Mammary epithelial cell (primary cell): Measurements from ENCODE around the gene ZFP1.

ENCODE experiments used
- CTCF ChIP-seq, 2 donors: IDR thresholded peaks in 1 of 2; conservative IDR thresholded peaks in 1 of 2; 2 replicates each; pipeline ENCODE4 v1.5.1; 2011 to 2012; ENCODE audit warnings: inconsistent platforms in 2 of 2, low read length in 2 of 2, mild to moderate bottlenecking in 2 of 2, control low read depth in 1 of 2, low read depth in 1 of 2; ENCODE audit not compliant: insufficient read depth in 1 of 2; ENCODE audit errors: extremely low read depth in 1 of 2
- EZH2 ChIP-seq: IDR thresholded peaks from 2 replicates; pipeline ENCODE4 v1.6.1; 2012; ENCODE audit warnings: low read length, inconsistent platforms, borderline replicate concordance

GRCh38 chr16:75198135-75198600 lies 49.8 kb downstream of the ZFP1 start:
- TF ChIP-seq CTCF (conservative IDR thresholded peaks at IDR 0.05 in 1 of 2, IDR thresholded peaks at IDR 0.05 in 1 of 2; ENCODE audit: extremely low read depth in 1 of 2, insufficient read depth in 1 of 2, low read depth in 1 of 2, low read length in 2 of 2) = no peak
- TF ChIP-seq EZH2 = no peak
